Measurements from ENCODE around the gene ANTXRL.

Gene ANTXRL

GRCh38 chr10:46284286-46285229, 2.2 kb upstream of the ANTXRL start:
- peak; percentile 95 for DNase-seq
- H3K4me3 ChIP-seq (ENCODE audit: low read depth, low read length), result peak overlapping the region; percentile 53
- no peak for TF ChIP-seq CTCF (IDR thresholded peaks at IDR 0.05; ENCODE audit: low read depth, low read length)
- H3K9me3 ChIP-seq (ENCODE audit: severe bottlenecking), result no peaks in the 10 kb centered on the region
- H3K36me3 ChIP-seq, result no peaks in the 10 kb centered on the region
- H3K27me3 ChIP-seq (ENCODE audit: insufficient read depth, low read depth, severe bottlenecking), result no peaks in the 10 kb centered on the region
- peak overlapping the region; percentile 87 for H3K27ac ChIP-seq

- Histone ChIP-seq H3K9me3 (ENCODE audit: severe bottlenecking) (no peaks in the 10 kb centered on the region), H3K36me3 (no peaks in the 10 kb centered on the region), H3K4me3 (ENCODE audit: low read depth, low read length) (peak overlapping the region; percentile 53), H3K27me3 (ENCODE audit: insufficient read depth, low read depth, severe bottlenecking) (no peaks in the 10 kb centered on the region), H3K27ac (peak overlapping the region; percentile 87)
- TF ChIP-seq CTCF (IDR thresholded peaks at IDR 0.05; ENCODE audit: low read depth, low read length), result no peak
- peak; percentile 8 for DNase-seq
These were observed 1.5 kb upstream of the ANTXRL start for GRCh38 chr10:46285300-46285699.

DNA sequence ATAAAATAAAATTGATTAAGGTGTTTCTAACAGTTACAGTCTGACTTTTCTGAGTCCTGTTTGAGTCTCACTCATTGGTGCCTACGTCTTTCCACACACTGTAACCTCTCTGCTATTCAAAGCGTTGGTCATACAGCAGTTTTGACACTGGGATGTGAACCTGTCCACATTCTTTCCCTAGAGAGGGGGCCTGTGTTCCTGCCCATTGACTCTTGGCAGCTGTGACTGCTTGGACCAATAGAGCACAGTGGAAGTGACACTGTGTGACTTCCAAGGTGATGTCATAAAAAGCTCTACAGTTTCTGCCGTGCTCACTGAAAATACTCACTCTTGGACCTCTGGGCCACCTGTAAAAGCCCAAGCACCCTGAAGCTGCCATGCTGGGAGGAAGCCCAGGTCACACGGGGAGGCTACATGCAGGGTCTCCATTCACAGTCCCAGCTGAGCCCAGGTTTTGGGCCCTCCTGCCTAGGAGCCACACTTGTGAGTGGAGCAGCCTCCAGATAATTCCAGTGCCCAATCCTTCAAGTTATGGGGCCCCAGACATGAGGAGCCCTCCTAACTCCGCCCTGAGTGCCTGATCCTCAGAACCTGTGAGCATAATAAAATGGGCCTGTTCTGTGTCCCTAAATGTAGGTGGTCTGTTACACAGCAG, 704 bp upstream of the ANTXRL start:
- Histone ChIP-seq H3K27me3 (ENCODE audit: insufficient read depth, low read depth, severe bottlenecking) (no peaks in the 10 kb centered on the region), H3K36me3 (no peaks in the 10 kb centered on the region), H3K27ac (no peak overlapping the region), H3K9me3 (ENCODE audit: severe bottlenecking) (no peaks in the 10 kb centered on the region), H3K4me3 (ENCODE audit: low read depth, low read length) (no peak overlapping the region)
- peak; percentile 2 for DNase-seq
- no peak for TF ChIP-seq CTCF (IDR thresholded peaks at IDR 0.05; ENCODE audit: low read depth, low read length)

- H3K9me3 ChIP-seq (ENCODE audit: severe bottlenecking), result no peaks in the 10 kb centered on the region
- TF ChIP-seq CTCF (IDR thresholded peaks at IDR 0.05; ENCODE audit: low read depth, low read length), result no peak
- no peak overlapping the region for H3K4me3 ChIP-seq (ENCODE audit: low read depth, low read length)
- H3K27me3 ChIP-seq (ENCODE audit: insufficient read depth, low read depth, severe bottlenecking), result no peaks in the 10 kb centered on the region
- no peaks in the 10 kb centered on the region for H3K36me3 ChIP-seq
- DNase-seq, result no peak
- H3K27ac ChIP-seq, result no peak overlapping the region
These were observed 1.2 kb downstream of the ANTXRL start for GRCh38 chr10:46287846-46288477.

DNA sequence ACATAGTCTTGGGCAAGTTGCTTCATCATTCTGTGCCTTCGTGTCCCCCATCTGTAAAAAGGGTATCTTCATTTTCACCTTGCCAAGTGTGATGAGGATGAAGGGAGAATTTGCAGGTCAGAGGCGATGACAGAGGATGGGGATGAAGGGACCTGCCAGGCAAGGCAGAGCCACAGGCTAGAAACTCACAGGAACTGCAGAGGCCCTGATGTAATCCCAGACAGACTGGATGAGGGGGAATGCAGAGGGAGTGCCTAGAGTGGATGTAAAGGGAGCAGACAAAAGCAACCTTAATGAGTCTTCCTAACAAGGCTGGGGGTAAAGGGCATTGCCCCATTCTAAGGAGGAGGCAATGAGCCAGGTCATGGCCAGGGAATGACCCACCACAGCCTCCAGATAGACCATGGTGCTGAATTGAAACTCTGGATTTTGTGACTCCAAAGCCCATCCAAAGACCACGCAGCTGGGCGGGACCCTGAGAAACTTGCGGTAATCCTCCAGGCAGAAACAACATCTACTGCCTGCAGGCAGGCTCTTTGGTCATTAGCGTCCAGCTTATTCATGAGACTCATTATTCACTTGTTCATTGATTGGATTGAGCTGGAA, 1.9 kb downstream of the ANTXRL start:
- Histone ChIP-seq H3K36me3 (no peaks in the 10 kb centered on the region), H3K4me3 (ENCODE audit: low read depth, low read length) (no peak overlapping the region), H3K9me3 (ENCODE audit: severe bottlenecking) (no peaks in the 10 kb centered on the region), H3K27ac (no peak overlapping the region), H3K27me3 (ENCODE audit: insufficient read depth, low read depth, severe bottlenecking) (no peaks in the 10 kb centered on the region)
- no peak for DNase-seq
- no peak for TF ChIP-seq CTCF (IDR thresholded peaks at IDR 0.05; ENCODE audit: low read depth, low read length)
